NCI-H1048 (cell line): ENCODE measurements around the gene MAPK11.

Source experiments
- DNase-seq: peaks from one replicate; lab custom pipeline; 2025; lab: John Stamatoyannopoulos, UW

Gene MAPK11

GRCh38 chr22:50248196-50249081 is 21.7 kb downstream of the MAPK11 start:
- no peak for DNase-seq

GRCh38 chr22:50247748-50248147 is 22.4 kb downstream of the MAPK11 start:
- no peak for DNase-seq

GRCh38 chr22:50246242-50247175 is 23.7 kb downstream of the MAPK11 start:
- no peak for DNase-seq

- DNase-seq, result no peak
Observed at GRCh38 chr22:50245214-50246072, 24.7 kb downstream of the MAPK11 start.

GRCh38 chr22:50244420-50245213 is 25.6 kb downstream of the MAPK11 start, which contains the start of gene TUBGCP6:
TSS of gene TUBGCP6 (minus strand) at chr22:50245023. CDS start at chr22:50244459, 564 bp downstream.
- peak; percentile 88 for DNase-seq

GRCh38 chr22:50243685-50244419 is 26.3 kb downstream of the MAPK11 start:
- no peak for DNase-seq

GRCh38 chr22:50242406-50242949 is 27.7 kb downstream of the MAPK11 start:
- no peak for DNase-seq

- DNase-seq, result no peak
Observed at GRCh38 chr22:50238755-50239154, 31.4 kb downstream of the MAPK11 start.

- DNase-seq, result no peak
Observed at GRCh38 chr22:50236731-50237409, 33.3 kb downstream of the MAPK11 start.

GRCh38 chr22:50233223-50233622 is 37.0 kb downstream of the MAPK11 start:
- no peak for DNase-seq

- no peak for DNase-seq
Observed at GRCh38 chr22:50232481-50233151, 37.6 kb downstream of the MAPK11 start.

GRCh38 chr22:50229370-50229769 is 40.8 kb downstream of the MAPK11 start:
- no peak for DNase-seq

GRCh38 chr22:50228366-50228765 is 41.8 kb downstream of the MAPK11 start:
- no peak for DNase-seq

- DNase-seq, result no peak
Observed at GRCh38 chr22:50227579-50228215, 42.5 kb downstream of the MAPK11 start.

GRCh38 chr22:50226875-50227165 is 43.4 kb downstream of the MAPK11 start:
- no peak for DNase-seq

- no peak for DNase-seq
Observed at GRCh38 chr22:50226063-50226874, 43.9 kb downstream of the MAPK11 start.

GRCh38 chr22:50225200-50225969 is 44.8 kb downstream of the MAPK11 start:
- no peak for DNase-seq
